Adrenal gland (tissue), 12 donors: Measurements from ENCODE around the gene TRRAP. TPM values are rescaled to one million over a fixed set of nuclear protein-coding genes. Genes with fewer than 3 reads are reported as not detected.

Experiments used
- DNase-seq, 7 donors: peaks; one replicate each; pipeline ENCODE4 v3.0.0-alpha.2; 2019 to 2020
- H3K27ac ChIP-seq, 5 donors: fragments of 200-600 bp; sonication (generic) in 4 of 5; 1 replicate in 3 of 5; 2 replicates in 2 of 5; pipeline versions ENCODE4 v1.5.1 to v1.8.0; 2016 to 2020; ENCODE audit warnings: mild to moderate bottlenecking in 1 of 5
- H3K27me3 ChIP-seq: fragments of 200-600 bp; 2 replicates; pipeline ENCODE4 v1.8.0; 2021
- H3K36me3 ChIP-seq, 2 donors: fragments of 200-600 bp; replicated peaks in 1 of 2; 1 replicate in 1 of 2; 2 replicates in 1 of 2; pipeline versions ENCODE4 v1.5.1 to v1.8.0; 2018 to 2022
- H3K4me1 ChIP-seq, 2 donors: fragments of 200-600 bp; replicated peaks in 1 of 2; 1 replicate in 1 of 2; 2 replicates in 1 of 2; pipeline versions ENCODE4 v1.5.1 to v1.8.0; 2018 to 2021
- H3K4me3 ChIP-seq, 4 donors: fragments of 200-600 bp; sonication (generic) in 3 of 4; one replicate each; pipeline ENCODE4 v1.5.1; 2016 to 2018
- H3K9me3 ChIP-seq, 3 donors: fragments of 200-600 bp; sonication (generic) in 1 of 3; replicated peaks in 1 of 3; 1 replicate in 2 of 3; 2 replicates in 1 of 3; pipeline versions ENCODE4 v1.5.1 to v1.8.0; 2016 to 2021
- POLR2A ChIP-seq, 2 donors: fragments of 450-650 bp; IDR thresholded peaks; one replicate each; pipeline ENCODE4 v1.6.1; 2017; ENCODE audit warnings: antibody characterized with exemption in 2 of 2, mild to moderate bottlenecking in 2 of 2, moderate library complexity in 1 of 2
- WGBS, 4 donors: extraction: QIAGEN DNeasy Blood & Tissue Kit in 2 of 4; methylation state at CpG; one replicate each; pipeline versions ENCODE4 v1.1.5 to v1.1.7; 2013 to 2017; 5-methylcytosine and 5-hydroxymethylcytosine counted together
- intact Hi-C, 2 donors: fragments of 100-400 bp; cut with DNase I; formaldehyde crosslinking; loops; one replicate each; pipeline versions ENCODE4 v1.14.1 to v1.15.0; 2022 to 2023
- polyA plus RNA-seq, 3 donors: library from polyadenylated mRNA; stranded (reverse); fragments of 200-250 nt in 2 of 3; fragments of 350-450 nt in 1 of 3; fragmentation: Illumina TruSeq in 1 of 3; extraction: RNeasy Lipid Tissue Mini Kit (QIAGEN cat#74804) in 1 of 3; gene quantifications; one replicate each; pipeline ENCODE4 v1.2.3, GENCODE V29; 2013 to 2014
- total RNA-seq, 9 donors: library from RNA; depleted of rRNA in 4 of 9; stranded (reverse); fragments of >200 nt in 4 of 9; fragments of 120-200 nt in 1 of 9; fragmentation: NEBNext Ultra II Directional in 1 of 9; extraction: Animal tissue kit (Norgen Biotek cat#: 25700) in 1 of 9; gene quantifications; one replicate each; pipeline versions ENCODE4 v1.1.0 to v1.2.4, GENCODE V29; 2013 to 2023
- TF ChIP-seq, protein P1 (sequence below), 6 experiments: fragments of 450-650 bp in 4 of 6; fragments of 200-600 bp in 2 of 6; sonication (generic) in 1 of 6; IDR thresholded peaks; 1 replicate in 5 of 6; 2 replicates in 1 of 6; pipeline versions ENCODE4 v1.5.1 to v1.8.0; 2016 to 2021; ENCODE audit warnings: antibody characterized with exemption in 6 of 6, mild to moderate bottlenecking in 2 of 6, moderate library complexity in 1 of 6
- donor health status: healthy with polysubstance abuse.
- donor health status: Bipolar disorder and iron deficiency.
- donor health status: DM: yes; HTN: yes; CAD: no.
- donor health status: DM: no; HTN: no; CAD: no.
- donor health status: DM: no; HTN: no; CAD: no.
- donor health status: DM: yes; HTN: yes; CAD: no.

Gene TRRAP
- total and polyA plus RNA-seq, 12 donors, result 11.8 to 43.0 (median 30.9) TPM

DNA sequence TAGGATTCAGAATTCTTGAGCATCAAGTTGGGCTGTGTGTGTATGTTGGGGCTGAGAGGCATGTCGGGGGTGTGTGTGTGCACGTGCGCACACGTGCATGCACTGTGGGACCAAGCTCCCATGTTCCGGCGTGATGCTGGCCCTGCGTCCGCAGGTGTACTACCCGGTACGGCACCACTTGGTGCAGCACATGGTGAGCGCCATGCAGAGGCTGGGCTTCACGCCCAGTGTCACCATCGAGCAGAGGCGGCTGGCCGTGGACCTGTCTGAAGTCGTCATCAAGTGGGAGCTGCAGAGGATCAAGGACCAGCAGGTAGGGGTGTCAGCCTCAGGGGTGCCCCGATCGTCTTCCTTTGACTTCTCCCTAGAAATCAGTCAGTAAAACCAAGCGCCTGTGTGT is 77.7 kb downstream of the TRRAP start:
- no peak for TF ChIP-seq POLR2A (IDR thresholded peaks at IDR 0.05)
- TF ChIP-seq, protein P1, sequence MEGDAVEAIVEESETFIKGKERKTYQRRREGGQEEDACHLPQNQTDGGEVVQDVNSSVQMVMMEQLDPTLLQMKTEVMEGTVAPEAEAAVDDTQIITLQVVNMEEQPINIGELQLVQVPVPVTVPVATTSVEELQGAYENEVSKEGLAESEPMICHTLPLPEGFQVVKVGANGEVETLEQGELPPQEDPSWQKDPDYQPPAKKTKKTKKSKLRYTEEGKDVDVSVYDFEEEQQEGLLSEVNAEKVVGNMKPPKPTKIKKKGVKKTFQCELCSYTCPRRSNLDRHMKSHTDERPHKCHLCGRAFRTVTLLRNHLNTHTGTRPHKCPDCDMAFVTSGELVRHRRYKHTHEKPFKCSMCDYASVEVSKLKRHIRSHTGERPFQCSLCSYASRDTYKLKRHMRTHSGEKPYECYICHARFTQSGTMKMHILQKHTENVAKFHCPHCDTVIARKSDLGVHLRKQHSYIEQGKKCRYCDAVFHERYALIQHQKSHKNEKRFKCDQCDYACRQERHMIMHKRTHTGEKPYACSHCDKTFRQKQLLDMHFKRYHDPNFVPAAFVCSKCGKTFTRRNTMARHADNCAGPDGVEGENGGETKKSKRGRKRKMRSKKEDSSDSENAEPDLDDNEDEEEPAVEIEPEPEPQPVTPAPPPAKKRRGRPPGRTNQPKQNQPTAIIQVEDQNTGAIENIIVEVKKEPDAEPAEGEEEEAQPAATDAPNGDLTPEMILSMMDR (IDR thresholded peaks at IDR 0.05), result no peak
- Histone ChIP-seq H3K27me3 (no peaks in the 10 kb centered on the region), H3K9me3 (no peaks in the 10 kb centered on the region), H3K4me1 (no peaks in the 10 kb centered on the region), H3K36me3 (peaks cover 0 to 99% of the 10 kb centered on the region in 2 donors), H3K4me3 (no peak overlapping the region), H3K27ac (no peak overlapping the region)
- intact Hi-C loops, result no loop called here
- 91 to 95% (median 93%) methylated on average over 7 to 19 of the region's 19 CpGs for WGBS, 4 donors
- peak in 1 of 7 donors; percentile 45 for DNase-seq

- Histone ChIP-seq H3K4me1 (no peaks in the 10 kb centered on the region), H3K27me3 (no peaks in the 10 kb centered on the region), H3K27ac (no peak overlapping the region), H3K9me3 (no peaks in the 10 kb centered on the region), H3K36me3 (peaks cover 0 to 99% of the 10 kb centered on the region in 2 donors), H3K4me3 (no peak overlapping the region)
- no peak for DNase-seq
- TF ChIP-seq, protein P1 (IDR thresholded peaks at IDR 0.05), result no peak
- intact Hi-C loops, result no loop called here
- 88 to 94% (median 92%) methylated on average over 5 to 9 of the region's 9 CpGs for WGBS, 4 donors
Measured at GRCh38 chr7:98956469-98956868, 78.1 kb downstream of the TRRAP start.

DNA sequence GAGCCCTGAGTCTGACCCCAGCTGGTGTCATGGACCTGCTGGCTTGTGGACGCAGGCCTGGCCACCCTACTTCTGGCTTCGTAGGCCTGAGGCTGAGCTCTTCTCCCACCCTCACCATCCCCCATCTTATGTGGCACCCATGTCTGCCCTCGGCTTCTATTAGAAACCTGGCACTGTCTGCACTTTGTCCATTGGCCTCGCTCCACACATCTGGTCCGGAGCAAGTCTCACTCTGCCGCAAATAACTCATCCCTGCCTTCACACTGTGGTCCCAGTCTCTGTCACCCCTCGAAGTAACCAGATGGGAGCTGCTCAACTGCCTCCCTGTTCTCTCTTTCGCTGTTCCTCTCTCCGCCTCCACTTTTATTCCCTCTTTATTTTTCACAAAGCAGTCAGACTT is 78.6 kb downstream of the TRRAP start:
- 92 to 94% (median 93%) methylated on average over 9 of the region's 9 CpGs for WGBS, 4 donors
- intact Hi-C loops, result no loop called here
- no peak overlapping the region for H3K4me3 ChIP-seq
- no peaks in the 10 kb centered on the region for H3K27me3 ChIP-seq
- no peaks in the 10 kb centered on the region for H3K9me3 ChIP-seq
- TF ChIP-seq POLR2A (IDR thresholded peaks at IDR 0.05), result no peak
- TF ChIP-seq, protein P1 (IDR thresholded peaks at IDR 0.05), result no peak
- no peaks in the 10 kb centered on the region for H3K4me1 ChIP-seq
- peak in 1 of 7 donors; percentile 47 for DNase-seq
- no peak overlapping the region for H3K27ac ChIP-seq
- H3K36me3 ChIP-seq, result peaks cover 0 to 99% of the 10 kb centered on the region in 2 donors

DNA sequence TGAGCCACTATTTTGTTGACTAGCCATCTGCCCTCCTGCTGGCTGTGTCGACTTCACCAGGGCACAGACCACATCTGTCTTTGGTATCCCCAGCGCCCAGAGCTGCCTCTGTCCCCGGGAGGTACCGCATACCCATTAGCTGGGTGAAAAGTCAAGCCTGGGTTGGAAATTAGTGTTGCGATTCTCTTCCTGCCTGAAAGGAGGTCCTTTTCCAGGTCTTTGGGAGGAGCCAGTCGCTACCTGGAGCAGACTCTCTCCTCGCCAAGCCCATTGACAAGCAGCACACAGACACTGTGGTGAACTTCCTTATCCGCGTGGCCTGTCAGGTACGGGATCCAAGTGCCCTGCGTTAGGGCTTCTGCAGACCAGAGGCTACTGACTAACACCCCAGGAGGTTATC is 79.4 kb downstream of the TRRAP start:
- 94 to 96% (median 94%) methylated on average over 11 of the region's 11 CpGs for WGBS, 4 donors
- no peak for TF ChIP-seq POLR2A (IDR thresholded peaks at IDR 0.05)
- TF ChIP-seq, protein P1 (IDR thresholded peaks at IDR 0.05), result no peak
- H3K36me3 ChIP-seq, result peaks cover 0 to 99% of the 10 kb centered on the region in 2 donors
- H3K4me1 ChIP-seq, result no peaks in the 10 kb centered on the region
- H3K27ac ChIP-seq, result no peak overlapping the region
- DNase-seq, result peak in 1 of 7 donors; percentile 29
- no peaks in the 10 kb centered on the region for H3K9me3 ChIP-seq
- no peak overlapping the region for H3K4me3 ChIP-seq
- intact Hi-C loops, result no loop called here
- H3K27me3 ChIP-seq, result no peaks in the 10 kb centered on the region
